NOMO-1 treated with dmso at 0.1 percent for 144 hours (cell line): ENCODE results near the gene LRRC74B.
"Not testable (repeated sequence)": the region's sequence is repeated elsewhere in the genome, so short reads cannot be mapped to it uniquely, and the experiment has no call there.

Source experiments
- DNase-seq: peaks from one replicate; lab custom pipeline; 2025; ENCODE audit not compliant: unreplicated experiment; lab: John Stamatoyannopoulos, UW

LRRC74B gene

GRCh38 chr22:21031545-21032036 lies 14.2 kb upstream of the LRRC74B start:
- no peak for DNase-seq

GRCh38 chr22:21032037-21032867 lies 13.5 kb upstream of the LRRC74B start, which contains the start of gene SLC7A4:
Gene SLC7A4, minus strand, starts transcription at chr22:21032561. Its CDS starts 749 bp downstream, at chr22:21031812.
- no peak for DNase-seq

- DNase-seq: no peak
These were observed 12.7 kb upstream of the LRRC74B start for GRCh38 chr22:21032868-21033688.

GRCh38 chr22:21033895-21034294 lies 11.9 kb upstream of the LRRC74B start:
- DNase-seq: no peak

GRCh38 chr22:21034989-21035388 lies 10.8 kb upstream of the LRRC74B start:
- no peak for DNase-seq

GRCh38 chr22:21038405-21038804 lies 7.3 kb upstream of the LRRC74B start:
- no peak for DNase-seq

GRCh38 chr22:21039158-21039557 lies 6.6 kb upstream of the LRRC74B start:
- not testable (repeated sequence) for DNase-seq

- no peak for DNase-seq
These were observed 3.8 kb upstream of the LRRC74B start for GRCh38 chr22:21041937-21042336.

GRCh38 chr22:21042978-21043859 lies 2.5 kb upstream of the LRRC74B start:
- no peak for DNase-seq

GRCh38 chr22:21043860-21044535 lies 1.7 kb upstream of the LRRC74B start:
- no peak for DNase-seq

- no peak for DNase-seq
These were observed 688 bp upstream of the LRRC74B start for GRCh38 chr22:21044931-21045584.

- no peak for DNase-seq
These were observed 1.4 kb downstream of the LRRC74B start for GRCh38 chr22:21047035-21047661.

- DNase-seq: no peak
These were observed 2.0 kb downstream of the LRRC74B start for GRCh38 chr22:21047730-21048129.

GRCh38 chr22:21048448-21048847 lies 2.7 kb downstream of the LRRC74B start:
- not testable (repeated sequence) for DNase-seq

- not testable (repeated sequence) for DNase-seq
These were observed 3.2 kb downstream of the LRRC74B start for GRCh38 chr22:21048965-21049364.

GRCh38 chr22:21051145-21051830 lies 5.5 kb downstream of the LRRC74B start:
- DNase-seq: no peak

- no peak for DNase-seq
These were observed 6.2 kb downstream of the LRRC74B start for GRCh38 chr22:21051831-21052400.

GRCh38 chr22:21052715-21053459 lies 7.1 kb downstream of the LRRC74B start:
- no peak for DNase-seq
